NCI-H146 (cell line): ENCODE measurements around the gene TREML4.
"Not testable (repeated sequence)": the region's sequence is repeated elsewhere in the genome, so short reads cannot be mapped to it uniquely, and the experiment has no call there.

Experiments
- DNase-seq: peaks from one replicate; lab custom pipeline; 2025; lab: John Stamatoyannopoulos, UW

The TREML4 gene

DNA sequence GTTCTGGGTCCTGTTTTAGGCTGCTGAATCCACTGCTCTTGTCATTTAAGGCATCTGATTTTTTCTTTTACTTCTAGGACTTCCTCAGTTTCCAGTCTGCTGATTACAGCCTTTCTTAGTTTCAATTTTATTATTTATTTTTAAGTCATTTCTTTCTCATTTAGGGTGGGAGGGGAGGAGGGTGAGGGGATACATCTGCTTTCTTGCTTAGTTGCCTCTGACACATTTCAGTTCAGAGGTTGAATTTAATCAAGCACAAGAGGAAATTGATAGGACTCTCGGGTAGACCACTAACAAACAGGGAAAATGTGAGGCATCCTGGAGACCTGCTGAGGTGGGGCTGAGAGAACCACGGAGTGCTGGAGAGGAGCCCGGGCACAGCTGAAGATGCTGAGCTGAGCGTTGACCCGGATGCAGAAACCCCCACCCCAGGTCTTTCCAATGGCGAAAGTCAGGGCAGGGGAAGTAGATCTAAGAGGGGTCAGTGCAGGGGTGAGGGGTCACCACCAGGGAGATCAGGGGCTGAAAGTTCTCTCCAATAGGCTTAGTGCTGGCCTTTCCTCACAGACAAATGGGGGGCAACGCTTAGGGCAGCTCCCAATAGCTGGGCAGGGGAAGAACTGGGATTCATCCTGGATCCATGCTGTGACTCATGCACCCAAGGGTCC, 19.6 kb upstream of the TREML4 start:
- no peak for DNase-seq

DNA sequence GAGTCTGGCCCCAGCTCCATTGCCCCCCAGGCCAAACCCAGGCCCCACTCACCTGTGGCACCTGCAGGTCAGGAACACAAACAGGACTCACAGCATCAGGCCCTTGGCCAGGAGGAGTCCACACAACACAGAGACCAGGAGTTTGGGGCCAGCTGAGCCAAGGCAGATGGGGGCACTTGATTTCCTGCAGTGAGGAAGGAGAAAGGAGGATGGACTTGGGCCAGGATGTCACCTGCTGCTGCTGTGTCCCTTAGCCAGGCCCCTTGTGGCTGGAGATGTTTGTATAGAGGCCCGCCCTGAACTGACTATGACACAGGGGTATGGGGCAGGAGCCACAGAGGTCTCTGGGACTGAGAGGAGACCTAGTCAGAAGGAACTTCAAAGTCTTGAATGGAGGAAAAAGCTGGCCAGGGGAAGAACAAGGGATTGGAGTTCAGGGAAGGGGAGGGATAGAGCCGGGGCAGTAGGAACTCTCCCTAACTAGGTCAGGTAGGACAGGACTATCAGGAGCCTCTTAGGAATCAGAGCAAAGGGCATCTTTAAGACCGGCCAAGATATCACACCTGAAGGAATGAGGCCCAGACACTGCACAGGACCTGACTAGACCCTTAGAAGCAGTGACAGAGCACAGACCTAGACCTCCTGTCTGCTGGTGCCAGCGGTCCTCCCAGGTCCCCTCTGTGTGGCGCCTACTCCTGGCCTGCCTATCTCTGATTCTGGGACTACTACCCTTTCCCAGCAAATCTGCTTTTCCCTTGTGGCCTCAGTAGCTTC, 18.4 kb upstream of the TREML4 start:
- peak; percentile 33 for DNase-seq

DNA sequence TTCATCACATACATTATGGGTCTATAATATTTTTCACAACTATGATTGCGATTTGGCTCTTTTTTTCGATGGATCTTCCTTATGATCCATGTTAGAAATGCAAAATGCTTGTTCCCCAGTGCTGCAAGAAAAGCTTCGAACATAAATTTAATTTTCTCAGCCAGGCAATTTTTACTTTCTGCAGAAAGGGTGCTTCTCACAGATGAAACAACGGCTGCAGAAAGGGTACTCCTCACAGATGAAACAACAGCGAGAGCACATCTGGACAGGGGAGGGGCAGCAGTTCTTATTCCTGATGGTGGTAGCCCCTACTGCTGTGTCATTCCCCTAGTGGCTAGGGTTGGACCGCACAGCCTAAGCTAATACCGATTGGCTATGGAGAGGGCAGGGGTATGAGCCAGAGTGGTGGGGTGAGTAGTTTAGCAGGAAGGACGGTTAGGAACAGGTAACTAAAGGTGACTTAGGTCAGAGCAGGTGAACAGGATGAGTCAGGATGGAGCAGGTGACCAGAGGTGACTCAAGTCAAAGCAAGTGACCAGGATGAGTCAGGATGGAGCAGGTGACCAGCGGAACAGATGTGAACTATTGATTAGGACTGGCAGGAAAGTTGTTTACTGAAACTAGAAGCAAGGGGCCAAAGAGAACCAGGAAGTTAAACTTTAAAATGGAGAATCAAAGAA, 13.4 kb upstream of the TREML4 start:
- DNase-seq = no peak

DNA sequence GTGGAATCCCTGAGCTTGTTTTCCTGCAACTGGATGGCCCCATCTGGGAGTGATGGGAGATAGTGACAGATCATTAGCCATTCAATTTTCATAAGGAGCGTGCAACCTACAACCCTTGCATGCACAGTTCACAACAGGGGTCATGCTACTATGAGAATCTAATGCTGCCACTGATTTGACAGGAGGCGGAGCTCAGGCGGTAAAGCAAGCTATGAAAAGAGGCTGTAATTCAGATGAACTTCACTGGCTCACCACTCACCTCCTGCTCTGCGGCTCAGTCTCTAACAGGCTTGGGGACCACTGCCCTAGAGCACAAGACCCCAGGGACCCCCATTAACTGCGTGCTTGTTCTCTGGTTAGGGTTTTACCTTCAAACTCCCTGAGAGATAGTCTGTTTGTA, 12.4 kb upstream of the TREML4 start:
- DNase-seq = no peak

DNA sequence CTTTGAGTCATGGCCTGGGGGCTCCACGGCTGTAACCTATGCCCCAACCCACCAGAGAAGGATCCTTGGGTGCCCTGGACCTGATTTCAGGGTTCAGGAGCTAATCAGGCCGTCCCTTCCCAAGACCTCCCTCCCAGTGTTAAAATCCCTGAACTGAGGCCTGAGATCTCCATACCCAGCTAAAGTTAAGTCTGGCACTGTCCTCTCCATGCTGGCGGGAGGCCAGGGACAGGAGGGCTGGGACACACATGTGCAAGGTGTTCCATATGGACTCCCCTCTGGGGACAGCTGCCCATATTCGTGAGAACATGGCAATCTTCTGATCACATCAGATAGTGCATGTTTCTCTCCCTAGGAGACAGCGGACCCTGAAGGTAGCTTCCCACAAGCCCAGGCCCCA, 11.5 kb upstream of the TREML4 start:
- no peak for DNase-seq

DNA sequence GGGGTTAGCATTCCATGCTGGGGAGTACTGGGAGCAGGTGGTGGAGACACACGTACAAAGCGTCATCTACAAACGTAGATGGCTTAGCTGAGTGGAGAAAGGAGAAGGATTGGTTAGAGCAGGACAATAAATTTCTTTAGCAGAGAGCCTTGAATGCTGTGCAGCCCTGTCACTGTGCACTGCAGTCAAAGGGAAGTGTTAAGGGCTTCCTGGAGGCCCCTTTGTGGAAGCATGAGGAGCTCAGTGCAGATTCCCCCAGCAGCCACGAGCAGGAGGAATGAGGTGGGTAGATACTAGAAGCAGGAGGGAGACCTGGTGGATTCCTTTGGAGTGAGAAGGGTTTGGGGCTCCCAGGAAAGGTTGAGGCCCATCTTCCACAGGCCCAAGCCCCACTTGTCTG, 6.1 kb upstream of the TREML4 start:
- no peak for DNase-seq

DNA sequence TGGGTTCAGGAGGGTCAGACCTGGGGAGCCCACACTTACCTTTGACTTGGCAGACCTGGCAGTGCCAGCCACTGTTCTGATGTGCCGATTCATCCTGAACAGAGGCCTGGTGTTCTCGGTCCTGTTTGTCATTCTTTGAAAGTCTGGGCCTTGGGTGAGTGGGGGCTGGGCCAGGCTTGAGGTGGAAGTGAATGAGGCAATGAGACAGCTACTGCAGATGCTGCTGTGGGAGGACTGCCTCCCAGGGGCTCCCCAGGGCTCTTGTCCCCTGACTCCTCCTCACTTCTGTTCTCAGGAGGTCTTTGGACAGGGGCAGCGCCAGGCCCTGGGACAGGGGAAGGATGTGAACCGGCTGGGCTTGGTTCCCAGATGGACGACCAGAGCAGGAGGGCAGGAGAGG, 5.6 kb upstream of the TREML4 start:
- DNase-seq = no peak

DNA sequence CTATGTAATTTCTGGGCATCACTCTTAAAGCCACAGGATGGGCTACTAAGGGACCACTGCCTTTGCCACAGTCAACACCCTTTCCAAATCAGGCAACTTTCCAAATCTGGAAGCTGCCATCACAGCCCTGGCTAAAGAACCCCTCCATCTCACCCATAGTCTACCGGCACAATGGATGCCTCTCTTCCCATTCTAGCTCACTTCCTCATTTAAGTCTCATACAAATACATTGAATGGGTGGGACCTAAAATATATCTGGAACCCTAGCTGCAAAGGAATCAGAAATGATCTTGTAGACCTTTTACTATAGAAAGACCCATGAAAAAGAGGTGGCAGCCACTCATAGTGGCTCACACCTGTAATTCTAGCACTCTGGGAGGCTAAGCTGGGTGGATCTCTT, 3.3 kb upstream of the TREML4 start:
- DNase-seq = no peak

DNA sequence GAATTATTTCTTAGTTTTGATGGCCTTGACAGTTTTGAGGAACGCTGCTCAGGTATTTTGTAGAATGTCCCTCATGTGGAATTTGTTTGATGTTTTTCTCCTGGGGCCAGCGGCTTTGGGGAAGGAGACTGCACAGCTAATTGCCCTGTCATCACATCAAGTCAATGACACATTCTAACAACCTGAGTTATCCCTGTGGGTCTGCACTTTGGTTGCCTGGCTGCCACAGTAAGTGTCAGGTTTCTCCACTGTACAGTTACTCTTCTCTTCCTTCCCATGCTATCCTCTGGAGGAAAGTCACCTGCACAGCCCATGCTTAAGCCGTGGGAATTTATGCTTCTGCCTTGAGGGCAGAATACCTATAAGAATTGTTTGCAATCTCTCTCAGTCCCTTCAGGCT, 1.4 kb upstream of the TREML4 start:
- DNase-seq = peak; percentile 76

DNA sequence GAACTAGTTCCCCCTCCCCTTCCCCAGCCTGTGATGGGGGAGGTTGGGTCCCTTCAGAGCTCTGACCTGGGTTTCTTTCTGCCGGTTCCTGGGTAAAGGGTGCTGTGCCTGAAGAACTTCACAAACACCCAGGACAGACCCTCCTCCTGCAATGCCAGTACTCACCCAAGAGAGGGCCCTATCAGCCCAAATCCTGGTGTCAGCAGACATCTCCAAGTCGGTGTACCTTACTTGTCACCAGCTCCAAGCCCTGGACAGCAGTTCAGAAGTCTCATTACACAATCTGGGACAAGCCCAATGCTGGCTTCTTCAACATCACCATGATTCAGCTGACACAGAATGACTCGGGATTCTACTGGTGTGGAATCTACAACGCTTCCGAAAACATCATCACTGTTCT, 467 bp downstream of the TREML4 start:
- DNase-seq = no peak

DNA sequence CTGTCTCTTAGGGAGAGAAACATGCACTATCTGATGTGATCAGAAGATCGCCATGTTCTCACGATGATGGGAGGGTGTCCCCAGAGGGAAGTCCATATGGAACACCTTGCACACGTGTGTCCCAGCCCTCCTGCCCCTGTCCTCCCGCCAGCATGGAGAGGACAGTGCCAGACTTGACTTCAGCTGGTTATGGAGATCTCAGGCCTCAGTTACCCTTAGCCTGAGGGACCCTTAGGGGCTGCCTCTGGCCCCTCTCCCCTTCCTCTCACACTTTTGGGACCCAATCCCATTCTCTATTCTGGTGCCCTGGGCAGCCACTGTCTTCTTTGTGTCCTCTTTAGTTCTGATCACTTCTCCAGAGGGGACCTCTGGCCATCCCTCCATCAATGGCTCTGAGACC, 1.6 kb downstream of the TREML4 start:
- no peak for DNase-seq

DNA sequence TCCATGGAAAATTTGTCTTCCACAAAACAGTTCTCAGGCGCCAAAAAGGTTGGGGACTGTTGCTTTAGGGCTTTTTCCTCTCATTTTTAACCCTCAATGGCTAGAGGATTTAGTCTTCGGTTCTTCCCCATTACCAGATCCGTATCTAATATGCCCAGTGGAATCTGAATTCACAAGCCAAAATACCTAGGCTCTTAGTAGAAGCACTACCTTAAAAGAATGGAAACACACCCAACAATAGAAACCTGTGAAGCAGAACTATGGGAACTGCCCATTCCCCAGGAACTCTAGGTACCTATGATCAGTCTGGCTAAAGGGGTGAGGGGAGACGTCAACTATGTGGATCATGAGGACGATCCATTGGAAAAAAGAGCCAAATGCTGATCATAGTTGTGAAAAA, 3.1 kb downstream of the TREML4 start:
- no peak for DNase-seq

DNA sequence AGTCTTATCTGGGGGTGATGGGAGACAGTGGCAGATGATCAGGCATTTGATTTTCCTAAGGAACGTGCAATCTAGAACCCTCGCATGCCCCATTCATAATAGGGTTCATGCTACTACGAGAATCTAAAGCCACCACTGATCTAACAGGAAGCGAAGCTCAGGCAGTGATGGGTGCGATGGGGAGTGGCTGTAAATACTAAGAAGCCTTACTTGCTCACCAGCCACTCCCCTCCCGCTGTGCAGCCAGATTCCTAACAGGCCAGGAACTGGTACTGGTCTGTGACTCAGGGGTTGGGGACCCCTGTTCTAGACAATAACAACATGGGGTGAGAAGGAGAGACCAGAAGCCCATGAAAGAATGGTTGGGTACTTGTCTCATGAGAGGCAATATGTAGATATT, 4.5 kb downstream of the TREML4 start:
- no peak for DNase-seq

DNA sequence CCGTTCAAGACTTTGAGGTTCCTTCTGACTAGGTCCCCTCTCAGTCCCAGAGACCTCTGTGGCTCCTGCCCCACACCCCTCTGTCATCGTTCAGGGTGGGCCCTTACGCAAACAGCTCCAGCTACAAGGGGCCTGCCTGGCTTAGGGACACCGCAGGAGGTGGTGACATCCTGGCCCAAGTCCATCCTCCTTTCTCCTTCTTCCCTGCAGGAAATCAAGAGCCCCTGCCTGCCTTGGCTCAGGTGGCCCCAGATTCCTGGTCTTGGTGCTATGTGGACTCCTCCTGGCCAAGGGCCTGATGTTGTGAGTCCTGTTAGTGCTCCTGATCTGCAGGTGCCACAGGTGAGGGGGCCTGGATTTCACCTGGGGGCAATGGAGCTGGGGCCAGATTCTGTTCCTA, 8.1 kb downstream of the TREML4 start:
- DNase-seq = no peak

DNA sequence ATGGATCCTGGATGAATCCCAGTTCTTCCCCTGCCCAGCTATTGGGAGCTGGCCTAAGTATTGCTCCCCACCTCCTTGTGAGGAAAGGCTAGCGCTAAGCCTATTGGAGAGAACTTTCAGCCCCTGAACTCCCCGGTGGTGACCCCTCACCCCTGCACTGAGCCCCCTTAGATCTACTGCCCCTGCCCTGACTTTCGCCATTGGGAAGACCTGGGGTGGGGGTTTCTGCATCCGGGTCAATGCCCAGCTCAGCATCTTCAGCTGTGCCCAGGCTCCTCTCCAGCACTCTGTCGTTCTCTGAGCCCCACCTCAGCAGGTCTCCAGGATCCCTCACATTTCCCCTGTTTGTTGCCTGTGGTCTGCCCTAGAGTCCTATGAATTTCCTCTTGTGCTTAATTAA, 9.0 kb downstream of the TREML4 start:
- no peak for DNase-seq

DNA sequence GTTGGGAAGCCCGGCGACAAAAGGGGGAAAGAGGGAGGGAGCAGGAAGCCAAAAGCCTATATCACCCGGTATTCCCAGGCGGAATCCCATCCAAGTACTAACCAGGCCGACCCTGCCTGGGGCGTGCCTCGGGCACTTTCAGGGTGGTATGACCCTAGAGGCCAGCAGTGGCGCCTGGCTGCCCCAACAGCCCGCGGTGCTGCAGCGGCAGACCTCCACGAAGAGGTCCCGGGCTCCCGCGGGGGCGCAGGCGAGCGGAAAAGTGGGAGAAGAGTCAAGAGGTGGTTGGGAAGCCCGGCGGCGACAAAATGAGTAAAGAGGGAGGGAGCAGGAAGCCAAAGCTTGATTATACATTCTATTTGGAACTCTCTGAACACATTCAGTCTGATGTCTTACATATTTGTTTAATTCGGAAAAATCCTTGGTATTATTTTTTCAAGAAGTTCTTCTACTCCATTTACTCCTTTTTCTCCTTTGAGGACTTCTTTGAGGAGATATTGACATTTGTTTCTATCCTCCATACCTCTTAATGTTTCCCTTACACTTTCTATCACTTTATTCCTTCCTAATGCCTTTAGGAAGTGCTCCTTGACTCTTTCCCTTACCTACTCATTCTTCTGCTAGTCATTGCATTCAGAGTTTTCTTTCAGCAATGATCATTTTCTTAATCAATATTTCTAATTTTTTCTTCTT, 11.5 kb downstream of the TREML4 start:
- no peak for DNase-seq

DNA sequence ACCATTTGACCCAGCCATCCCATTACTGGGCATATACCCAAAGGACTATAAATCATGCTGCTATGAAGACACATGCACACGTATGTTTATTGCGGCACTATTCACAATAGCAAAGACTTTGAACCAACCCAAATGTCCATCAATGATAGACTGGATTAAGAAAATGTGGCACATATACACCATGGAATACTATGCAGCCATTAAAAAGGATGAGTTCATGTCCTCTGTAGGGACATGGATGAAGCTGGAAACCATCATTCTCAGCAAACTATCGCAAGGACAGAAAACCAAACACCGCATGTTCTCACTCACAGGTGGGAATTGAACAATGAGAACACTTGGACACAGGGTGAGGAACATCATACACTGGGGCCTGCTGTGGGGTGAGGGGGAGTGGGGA, 18.4 kb downstream of the TREML4 start:
- DNase-seq = not testable (repeated sequence)

DNA sequence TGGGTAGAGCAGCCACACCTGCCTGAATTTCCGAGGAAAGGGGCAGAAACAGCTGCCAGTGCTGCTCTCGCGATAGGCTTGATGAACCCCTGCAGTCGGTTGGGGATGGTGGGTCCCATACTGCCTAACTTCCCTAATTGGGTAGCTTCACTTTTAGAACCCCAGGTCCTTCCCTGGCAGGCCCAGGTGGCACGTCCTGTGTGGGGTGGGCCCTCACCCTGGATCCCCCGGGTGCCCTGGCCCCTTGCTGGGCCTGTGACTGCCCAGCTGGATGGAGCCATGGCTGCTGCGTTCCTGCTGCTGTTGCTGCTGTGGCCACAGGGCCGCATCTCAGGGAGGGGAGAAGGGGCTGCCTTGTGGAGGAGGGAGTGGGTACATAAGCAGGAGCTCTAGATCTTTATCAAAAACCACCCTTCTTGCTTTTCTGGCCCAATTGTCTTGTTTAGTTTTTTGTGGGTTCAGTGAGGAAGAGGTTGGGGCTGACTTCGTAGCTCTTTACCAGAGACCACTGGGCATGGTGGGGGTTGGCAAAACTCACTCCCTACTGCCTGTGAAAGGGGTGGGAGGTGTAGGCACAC, 19.2 kb downstream of the TREML4 start:
- DNase-seq = no peak

DNA sequence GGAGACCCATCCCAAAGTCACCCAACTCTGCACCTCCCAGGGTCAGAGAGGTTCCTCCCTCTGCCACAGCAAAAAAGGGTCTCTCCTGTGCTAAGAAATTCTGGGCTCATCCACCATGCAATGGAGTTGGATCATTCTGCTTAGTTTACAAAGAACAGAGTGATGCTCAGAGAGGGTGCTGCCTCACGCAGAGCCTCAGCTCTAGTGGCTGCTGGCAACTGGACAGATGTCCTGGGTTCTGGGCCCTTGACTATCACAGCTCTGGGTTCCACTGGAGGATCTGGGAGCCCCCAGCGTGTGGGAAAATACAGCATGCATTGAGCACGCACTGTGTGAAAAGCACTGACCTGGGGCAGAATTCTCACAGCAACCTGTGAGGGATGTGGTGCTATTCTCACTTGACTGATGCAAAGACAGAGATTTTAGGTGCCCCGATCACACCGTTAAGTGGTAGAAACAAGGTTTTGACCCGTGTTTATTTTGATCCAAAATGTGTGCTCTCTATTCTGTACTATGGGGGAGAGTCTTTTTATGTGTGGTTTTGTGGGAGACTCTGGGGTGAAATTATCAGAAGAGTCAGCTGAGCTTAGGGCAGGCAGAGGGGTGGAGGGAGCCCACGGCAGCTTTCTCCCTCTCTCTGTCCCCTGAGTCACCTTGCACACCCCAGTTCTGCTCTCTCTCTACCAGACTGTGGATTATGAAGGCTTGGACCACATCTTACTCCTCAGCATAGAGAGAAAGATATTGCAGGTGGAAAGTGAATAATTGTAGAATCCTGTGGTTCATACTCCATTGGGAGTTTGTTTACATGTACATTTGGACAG, 19.9 kb downstream of the TREML4 start:
- no peak for DNase-seq

DNA sequence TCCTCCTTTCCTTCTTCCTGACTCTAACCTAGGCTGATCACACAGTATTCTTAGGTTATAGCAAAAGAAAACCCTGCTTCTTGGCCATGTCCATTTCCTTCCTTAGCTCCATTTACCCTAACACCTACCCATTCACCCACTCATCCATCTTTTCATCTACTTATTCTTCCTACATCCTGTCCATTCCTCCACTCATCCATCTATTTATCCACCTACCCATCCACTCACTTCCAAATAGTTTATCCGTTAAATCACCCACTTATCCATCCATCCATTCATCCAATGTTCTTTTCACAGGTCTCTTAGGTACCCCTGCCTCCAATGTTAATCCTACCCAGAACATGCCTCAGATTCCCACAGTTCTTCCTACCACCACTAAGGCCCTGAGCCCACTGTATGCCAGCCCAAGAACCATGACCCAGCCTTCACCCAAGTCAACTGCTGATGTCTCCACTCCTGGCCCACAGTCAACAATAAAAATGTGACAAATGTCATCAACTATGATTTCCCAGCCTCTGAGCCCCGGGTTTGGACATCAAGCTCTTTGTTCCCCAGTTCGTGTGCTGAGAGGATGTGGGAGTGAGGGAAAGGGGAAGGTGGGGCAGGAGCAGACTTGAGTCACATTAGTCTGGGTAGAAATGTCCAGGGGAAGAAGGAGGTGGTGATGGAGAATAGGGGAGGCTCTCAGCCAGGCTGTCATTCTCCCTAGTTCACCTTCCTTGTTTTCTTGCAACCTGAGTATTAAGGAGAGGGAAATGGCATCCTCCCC, 24.4 kb downstream of the TREML4 start:
- no peak for DNase-seq

DNA sequence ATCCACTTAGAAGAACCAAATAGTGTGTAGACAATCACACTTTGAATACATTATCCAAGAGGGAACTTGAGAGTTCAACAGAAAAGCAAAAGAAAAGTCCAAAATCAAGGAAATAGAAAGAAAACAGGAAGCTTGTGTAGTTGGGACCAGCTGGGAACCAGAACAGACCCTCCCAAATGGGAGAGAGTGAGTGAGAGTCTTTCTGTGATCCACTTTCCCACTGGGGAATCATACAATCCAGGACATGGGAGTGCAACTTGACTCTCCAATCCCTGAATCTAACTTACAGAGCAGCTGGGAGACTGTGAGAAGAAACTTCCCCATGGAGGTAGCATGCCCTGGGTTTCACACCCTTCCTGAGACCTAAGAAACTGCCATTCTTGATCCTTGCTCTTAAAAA, 27.0 kb downstream of the TREML4 start:
- no peak for DNase-seq
